HEK293 (cell line): ENCODE measurements around the gene TSPAN13.

Source experiments
- CTCF ChIA-PET: fragments of 350-600 bp; formaldehyde crosslinking; extraction: SDS; loops from one replicate; lab custom pipeline; 2021; ENCODE audit warnings: antibody characterized with exemption; lab: Yijun Ruan, JAX
- POLR2A ChIA-PET: fragments of 300-600 bp; formaldehyde crosslinking; extraction: SDS; loops from one replicate; lab custom pipeline; 2020; ENCODE audit warnings: antibody characterized with exemption, inconsistent platforms; lab: Yijun Ruan, JAX
- H3K27ac ChIP-seq: fragments of 200-500 bp; sonication (Bioruptor generic); 2 replicates; pipeline ENCODE4 v1.5.1; 2014; ENCODE audit warnings: low read depth, low read length, control low read depth, inconsistent platforms; ENCODE audit errors: extremely low read depth
- H3K36me3 ChIP-seq, 2 experiments: fragments of 200-500 bp in 1 of 2; sonication (Bioruptor generic) in 1 of 2; 1 replicate in 1 of 2; 2 replicates in 1 of 2; pipeline ENCODE4 v1.5.1; 2014 to 2017; ENCODE audit warnings: inconsistent platforms in 2 of 2, low read length in 2 of 2; ENCODE audit not compliant: control insufficient read depth in 2 of 2, insufficient read depth in 1 of 2
- H3K4me1 ChIP-seq: fragments of 200-500 bp; sonication (Bioruptor generic); 2 replicates; pipeline ENCODE4 v1.5.1; 2014; ENCODE audit warnings: mild to moderate bottlenecking, low read length, inconsistent platforms; ENCODE audit not compliant: control insufficient read depth, insufficient read depth
- H3K4me3 ChIP-seq: 2 replicates; pipeline ENCODE4 v1.5.1; 2011; ENCODE audit warnings: low read depth, mild to moderate bottlenecking, control low read depth, low read length, moderate library complexity
- H3K9me3 ChIP-seq: fragments of 200-500 bp; sonication (Bioruptor generic); 2 replicates; pipeline ENCODE4 v1.5.1; 2014; ENCODE audit warnings: low read depth, low read length, inconsistent platforms; ENCODE audit not compliant: control insufficient read depth, insufficient read depth
- KLF1 ChIP-seq: fragments of 450-650 bp; formaldehyde crosslinking; IDR thresholded peaks from 2 replicates; pipeline ENCODE4 v1.5.1; 2016; ENCODE audit warnings: missing biosample characterization, missing genetic modification characterization
- MYNN ChIP-seq: fragments of 450-650 bp; formaldehyde crosslinking; IDR thresholded peaks from 2 replicates; pipeline ENCODE4 v1.5.1; 2016; ENCODE audit warnings: missing biosample characterization, missing genetic modification characterization, borderline replicate concordance
- OVOL3 ChIP-seq: fragments of 450-650 bp; formaldehyde crosslinking; IDR thresholded peaks from 2 replicates; pipeline ENCODE4 v1.5.1; 2016; ENCODE audit warnings: missing biosample characterization, missing genetic modification characterization
- PRDM1 ChIP-seq: fragments of 450-650 bp; formaldehyde crosslinking; IDR thresholded peaks from 2 replicates; pipeline ENCODE4; 2016; ENCODE audit warnings: missing biosample characterization, missing genetic modification characterization
- REST ChIP-seq: fragments of 450-650 bp; formaldehyde crosslinking; IDR thresholded peaks from 2 replicates; pipeline ENCODE4 v1.5.1; 2016; ENCODE audit warnings: missing biosample characterization, missing genetic modification characterization
- SALL2 ChIP-seq: fragments of 450-650 bp; formaldehyde crosslinking; IDR thresholded peaks from 2 replicates; pipeline ENCODE4 v1.5.0; 2017; ENCODE audit warnings: missing biosample characterization, mild to moderate bottlenecking, missing genetic modification characterization, borderline replicate concordance
- SCRT2 ChIP-seq: fragments of 450-650 bp; formaldehyde crosslinking; IDR thresholded peaks from 2 replicates; pipeline ENCODE4 v1.5.1; 2016; ENCODE audit warnings: missing biosample characterization, missing genetic modification characterization
- TCF7L2 ChIP-seq: IDR thresholded peaks from 2 replicates; pipeline ENCODE4 v1.6.1; 2011; ENCODE audit warnings: low read depth, mild to moderate bottlenecking, inconsistent platforms, low read length, moderate library complexity, borderline replicate concordance
- TRIM28 ChIP-seq: IDR thresholded peaks from 2 replicates; pipeline ENCODE4 v1.6.1; 2011; ENCODE audit warnings: low read length, control low read depth, borderline replicate concordance
- ZBTB17 ChIP-seq: fragments of 450-650 bp; formaldehyde crosslinking; IDR thresholded peaks from 2 replicates; pipeline ENCODE4 v1.5.1; 2016; ENCODE audit warnings: missing biosample characterization, missing genetic modification characterization
- ZIC2 ChIP-seq: fragments of 450-650 bp; formaldehyde crosslinking; IDR thresholded peaks from 2 replicates; pipeline ENCODE4 v1.5.1; 2016; ENCODE audit warnings: missing biosample characterization, missing genetic modification characterization
- ZNF169 ChIP-seq: fragments of 450-650 bp; formaldehyde crosslinking; IDR thresholded peaks from 2 replicates; pipeline ENCODE4 v1.5.1; 2016; ENCODE audit warnings: missing biosample characterization, missing genetic modification characterization
- ZNF18 ChIP-seq: fragments of 450-650 bp; formaldehyde crosslinking; IDR thresholded peaks from 2 replicates; pipeline ENCODE4 v1.5.1; 2016; ENCODE audit warnings: missing biosample characterization, missing genetic modification characterization
- ZNF2 ChIP-seq: fragments of 450-650 bp; formaldehyde crosslinking; IDR thresholded peaks from 2 replicates; pipeline ENCODE4 v1.5.1; 2016; ENCODE audit warnings: missing biosample characterization, missing genetic modification characterization
- ZNF239 ChIP-seq: fragments of 450-650 bp; formaldehyde crosslinking; IDR thresholded peaks from 2 replicates; pipeline ENCODE4 v1.5.1; 2016; ENCODE audit warnings: missing biosample characterization, missing genetic modification characterization
- ZNF24 ChIP-seq: fragments of 450-650 bp; formaldehyde crosslinking; IDR thresholded peaks from 2 replicates; pipeline ENCODE4 v1.5.1; 2016; ENCODE audit warnings: missing biosample characterization, missing genetic modification characterization
- ZNF362 ChIP-seq: fragments of 450-650 bp; formaldehyde crosslinking; IDR thresholded peaks from 2 replicates; pipeline ENCODE4 v1.5.1; 2016; ENCODE audit warnings: missing biosample characterization, missing genetic modification characterization
- ZNF433 ChIP-seq: fragments of 450-650 bp; formaldehyde crosslinking; IDR thresholded peaks from 2 replicates; pipeline ENCODE4 v1.5.1; 2016; ENCODE audit warnings: missing biosample characterization, missing genetic modification characterization, low read depth
- ZNF48 ChIP-seq: fragments of 450-650 bp; formaldehyde crosslinking; IDR thresholded peaks from 2 replicates; pipeline ENCODE4 v1.5.1; 2016; ENCODE audit warnings: missing biosample characterization, missing genetic modification characterization
- ZNF510 ChIP-seq: fragments of 450-650 bp; formaldehyde crosslinking; IDR thresholded peaks from 2 replicates; pipeline ENCODE4 v1.5.1; 2018; ENCODE audit warnings: mild to moderate bottlenecking, missing genetic modification characterization, missing biosample characterization; ENCODE audit not compliant: insufficient replicate concordance
- ZNF521 ChIP-seq: fragments of 450-650 bp; formaldehyde crosslinking; IDR thresholded peaks from 2 replicates; pipeline ENCODE4 v1.5.1; 2017; ENCODE audit warnings: missing biosample characterization, mild to moderate bottlenecking, missing genetic modification characterization
- ZNF558 ChIP-seq: fragments of 450-650 bp; formaldehyde crosslinking; IDR thresholded peaks from 2 replicates; pipeline ENCODE4 v1.5.1; 2016; ENCODE audit warnings: missing biosample characterization, missing genetic modification characterization
- ZNF623 ChIP-seq: fragments of 450-650 bp; formaldehyde crosslinking; IDR thresholded peaks from 2 replicates; pipeline ENCODE4 v1.5.1; 2016; ENCODE audit warnings: missing biosample characterization, missing genetic modification characterization
- ZNF664 ChIP-seq: fragments of 450-650 bp; formaldehyde crosslinking; IDR thresholded peaks from 2 replicates; pipeline ENCODE4 v1.5.1; 2016; ENCODE audit warnings: missing biosample characterization, missing genetic modification characterization
- ZNF792 ChIP-seq: fragments of 450-650 bp; formaldehyde crosslinking; IDR thresholded peaks from 2 replicates; pipeline ENCODE4 v1.5.1; 2016; ENCODE audit warnings: missing biosample characterization, missing genetic modification characterization
- TF ChIP-seq, protein P1 (sequence below): fragments of 450-650 bp; formaldehyde crosslinking; IDR thresholded peaks from 2 replicates; pipeline ENCODE4 v1.5.1; 2016; ENCODE audit warnings: missing biosample characterization, missing genetic modification characterization
- TF ChIP-seq, protein P2 (sequence below): fragments of 450-650 bp; formaldehyde crosslinking; IDR thresholded peaks from 2 replicates; pipeline ENCODE4 v1.5.1; 2016; ENCODE audit warnings: missing biosample characterization, missing genetic modification characterization

Gene TSPAN13

DNA sequence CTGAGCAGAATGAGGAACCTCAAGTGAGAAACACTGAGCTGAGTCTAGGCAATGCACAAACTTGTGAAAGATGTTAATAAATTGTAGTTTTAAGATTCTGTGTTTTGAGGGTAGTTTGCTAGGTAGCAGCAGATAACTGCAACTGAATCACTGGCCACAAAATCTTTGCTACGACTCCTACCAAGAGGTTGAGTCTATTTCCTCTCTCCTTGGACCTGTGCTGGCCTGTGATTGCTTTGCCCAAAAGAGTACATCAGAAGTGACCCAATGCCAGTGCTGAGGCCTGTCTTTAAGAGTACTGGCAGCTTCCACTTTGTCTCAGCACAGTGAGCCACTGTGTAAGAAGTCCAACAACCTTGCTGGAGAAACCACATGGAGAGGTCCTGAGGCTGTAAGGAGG, 11.9 kb upstream of the TSPAN13 start (continued):
- TF ChIP-seq OVOL3 (tag by site-specific recombination): no peak
- TF ChIP-seq TCF7L2: no peak
- TF ChIP-seq ZNF18 (tag by site-specific recombination): no peak
- no peak for TF ChIP-seq ZNF510 (tag by site-specific recombination)
- no peak for TF ChIP-seq SALL2 (tag by site-specific recombination)
- TF ChIP-seq, protein P1, sequence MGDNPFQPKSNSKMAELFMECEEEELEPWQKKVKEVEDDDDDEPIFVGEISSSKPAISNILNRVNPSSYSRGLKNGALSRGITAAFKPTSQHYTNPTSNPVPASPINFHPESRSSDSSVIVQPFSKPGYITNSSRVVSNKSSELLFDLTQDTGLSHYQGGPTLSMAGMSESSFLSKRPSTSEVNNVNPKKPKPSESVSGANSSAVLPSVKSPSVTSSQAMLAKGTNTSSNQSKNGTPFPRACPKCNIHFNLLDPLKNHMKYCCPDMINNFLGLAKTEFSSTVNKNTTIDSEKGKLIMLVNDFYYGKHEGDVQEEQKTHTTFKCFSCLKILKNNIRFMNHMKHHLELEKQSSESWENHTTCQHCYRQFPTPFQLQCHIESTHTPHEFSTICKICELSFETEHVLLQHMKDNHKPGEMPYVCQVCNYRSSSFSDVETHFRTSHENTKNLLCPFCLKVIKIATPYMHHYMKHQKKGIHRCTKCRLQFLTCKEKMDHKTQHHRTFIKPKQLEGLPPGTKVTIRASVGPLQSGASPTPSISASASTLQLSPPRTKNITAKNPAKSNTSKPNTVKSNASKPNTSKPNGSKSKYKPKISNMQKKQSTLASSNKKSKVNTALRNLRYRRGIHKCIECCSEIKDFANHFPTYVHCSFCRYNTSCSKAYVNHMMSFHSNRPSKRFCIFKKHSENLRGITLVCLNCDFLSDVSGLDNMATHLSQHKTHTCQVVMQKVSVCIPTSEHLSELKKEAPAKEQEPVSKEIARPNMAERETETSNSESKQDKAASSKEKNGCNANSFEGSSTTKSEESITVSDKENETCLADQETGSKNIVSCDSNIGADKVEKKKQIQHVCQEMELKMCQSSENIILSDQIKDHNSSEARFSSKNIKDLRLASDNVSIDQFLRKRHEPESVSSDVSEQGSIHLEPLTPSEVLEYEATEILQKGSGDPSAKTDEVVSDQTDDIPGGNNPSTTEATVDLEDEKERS (tag by site-specific recombination): no peak
- no peak for TF ChIP-seq ZNF792
- no peak for TF ChIP-seq REST (tag by site-specific recombination)

- H3K4me1 ChIP-seq: peaks cover 14% of the 10 kb centered on the region
- no peak overlapping the region for H3K27ac ChIP-seq
- ChIA-PET CTCF (no interaction called here), POLR2A (no interaction called here)
- H3K9me3 ChIP-seq: no peaks in the 10 kb centered on the region
- no peak overlapping the region for H3K4me3 ChIP-seq
- H3K36me3 ChIP-seq: no peaks in the 10 kb centered on the region
- TF ChIP-seq ZNF521 (tag by site-specific recombination) (no peak), PRDM1 (tag by site-specific recombination) (no peak), ZNF2 (no peak), KLF1 (no peak), ZNF169 (tag by site-specific recombination) (no peak), ZNF48 (tag by site-specific recombination) (no peak), ZNF24 (tag by site-specific recombination) (no peak), ZNF433 (tag by site-specific recombination) (no peak), ZIC2 (tag by site-specific recombination) (no peak), MYNN (tag by site-specific recombination) (no peak), ZNF664 (no peak), ZNF239 (no peak), ZNF623 (tag by site-specific recombination) (no peak), ZBTB17 (no peak), TRIM28 (no peak), ZNF362 (tag by site-specific recombination) (no peak), SCRT2 (tag by site-specific recombination) (no peak), ZNF558 (tag by site-specific recombination) (no peak)
- TF ChIP-seq, protein P2, sequence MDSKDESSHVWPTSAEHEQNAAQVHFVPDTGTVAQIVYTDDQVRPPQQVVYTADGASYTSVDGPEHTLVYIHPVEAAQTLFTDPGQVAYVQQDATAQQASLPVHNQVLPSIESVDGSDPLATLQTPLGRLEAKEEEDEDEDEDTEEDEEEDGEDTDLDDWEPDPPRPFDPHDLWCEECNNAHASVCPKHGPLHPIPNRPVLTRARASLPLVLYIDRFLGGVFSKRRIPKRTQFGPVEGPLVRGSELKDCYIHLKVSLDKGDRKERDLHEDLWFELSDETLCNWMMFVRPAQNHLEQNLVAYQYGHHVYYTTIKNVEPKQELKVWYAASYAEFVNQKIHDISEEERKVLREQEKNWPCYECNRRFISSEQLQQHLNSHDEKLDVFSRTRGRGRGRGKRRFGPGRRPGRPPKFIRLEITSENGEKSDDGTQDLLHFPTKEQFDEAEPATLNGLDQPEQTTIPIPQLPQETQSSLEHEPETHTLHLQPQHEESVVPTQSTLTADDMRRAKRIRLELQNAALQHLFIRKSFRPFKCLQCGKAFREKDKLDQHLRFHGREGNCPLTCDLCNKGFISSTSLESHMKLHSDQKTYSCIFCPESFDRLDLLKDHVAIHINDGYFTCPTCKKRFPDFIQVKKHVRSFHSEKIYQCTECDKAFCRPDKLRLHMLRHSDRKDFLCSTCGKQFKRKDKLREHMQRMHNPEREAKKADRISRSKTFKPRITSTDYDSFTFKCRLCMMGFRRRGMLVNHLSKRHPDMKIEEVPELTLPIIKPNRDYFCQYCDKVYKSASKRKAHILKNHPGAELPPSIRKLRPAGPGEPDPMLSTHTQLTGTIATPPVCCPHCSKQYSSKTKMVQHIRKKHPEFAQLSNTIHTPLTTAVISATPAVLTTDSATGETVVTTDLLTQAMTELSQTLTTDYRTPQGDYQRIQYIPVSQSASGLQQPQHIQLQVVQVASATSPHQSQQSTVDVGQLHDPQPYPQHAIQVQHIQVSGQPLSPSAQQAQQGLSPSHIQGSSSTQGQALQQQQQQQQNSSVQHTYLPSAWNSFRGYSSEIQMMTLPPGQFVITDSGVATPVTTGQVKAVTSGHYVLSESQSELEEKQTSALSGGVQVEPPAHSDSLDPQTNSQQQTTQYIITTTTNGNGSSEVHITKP (tag by site-specific recombination): no peak
Observed at GRCh38 chr7:16742547-16742946, 11.0 kb upstream of the TSPAN13 start.
